ENCODE data around the gene TERT.

GRCh38 chr5:1219098-1219767 is 75.6 kb downstream of the TERT start:
- TF ChIP-seq POLR2A (IDR thresholded peaks at IDR 0.05; ENCODE audit: low read depth, low read length) (no peak), POLR2AphosphoS5 (IDR thresholded peaks at IDR 0.05; ENCODE audit: low read depth, low read length) (no peak), TAF1 (IDR thresholded peaks at IDR 0.05; ENCODE audit: borderline replicate concordance, low read depth, low read length) (no peak)
